ENCODE data around the gene PHF21A.

The PHF21A gene

DNA sequence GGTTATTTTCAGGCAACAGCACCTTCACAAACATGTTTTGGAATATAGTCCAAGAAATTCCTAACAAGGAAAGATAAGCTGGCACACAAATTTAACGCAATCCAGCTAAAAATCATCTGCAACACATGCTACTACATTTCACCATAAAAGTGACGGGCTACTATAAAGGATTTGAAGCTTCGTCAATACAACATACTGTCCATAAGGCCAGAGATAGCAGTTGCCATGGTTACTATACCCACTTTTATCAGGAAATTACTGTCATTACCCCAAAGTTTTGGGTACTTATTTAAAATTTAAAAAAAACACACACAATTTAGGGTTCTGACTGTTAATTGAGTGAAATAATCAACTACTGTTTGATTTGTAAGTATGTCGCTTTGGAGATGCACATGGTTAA lies 6.9 kb downstream of the PHF21A start:
- Histone ChIP-seq H3K79me2 (peaks cover 23% of the 10 kb centered on the region), H3K4me3 (ENCODE audit: low read depth, low read length) (no peak overlapping the region), H3K4me2 (ENCODE audit: low read length) (no peak overlapping the region), H3K27me3 (ENCODE audit: control insufficient read depth, insufficient read depth, low read length) (no peaks in the 10 kb centered on the region), H3K4me1 (peaks cover 3% of the 10 kb centered on the region), H3K27ac (no peak overlapping the region), H3K36me3 (ENCODE audit: control insufficient read depth, insufficient read depth, low read length) (no peaks in the 10 kb centered on the region), H3K9ac (no peak overlapping the region), H2AFZ (no peak overlapping the region), H3K9me3 (ENCODE audit: control insufficient read depth, low read length) (no peaks in the 10 kb centered on the region)
- TF ChIP-seq, protein P1, sequence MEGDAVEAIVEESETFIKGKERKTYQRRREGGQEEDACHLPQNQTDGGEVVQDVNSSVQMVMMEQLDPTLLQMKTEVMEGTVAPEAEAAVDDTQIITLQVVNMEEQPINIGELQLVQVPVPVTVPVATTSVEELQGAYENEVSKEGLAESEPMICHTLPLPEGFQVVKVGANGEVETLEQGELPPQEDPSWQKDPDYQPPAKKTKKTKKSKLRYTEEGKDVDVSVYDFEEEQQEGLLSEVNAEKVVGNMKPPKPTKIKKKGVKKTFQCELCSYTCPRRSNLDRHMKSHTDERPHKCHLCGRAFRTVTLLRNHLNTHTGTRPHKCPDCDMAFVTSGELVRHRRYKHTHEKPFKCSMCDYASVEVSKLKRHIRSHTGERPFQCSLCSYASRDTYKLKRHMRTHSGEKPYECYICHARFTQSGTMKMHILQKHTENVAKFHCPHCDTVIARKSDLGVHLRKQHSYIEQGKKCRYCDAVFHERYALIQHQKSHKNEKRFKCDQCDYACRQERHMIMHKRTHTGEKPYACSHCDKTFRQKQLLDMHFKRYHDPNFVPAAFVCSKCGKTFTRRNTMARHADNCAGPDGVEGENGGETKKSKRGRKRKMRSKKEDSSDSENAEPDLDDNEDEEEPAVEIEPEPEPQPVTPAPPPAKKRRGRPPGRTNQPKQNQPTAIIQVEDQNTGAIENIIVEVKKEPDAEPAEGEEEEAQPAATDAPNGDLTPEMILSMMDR (IDR thresholded peaks at IDR 0.05) = no peak

DNA sequence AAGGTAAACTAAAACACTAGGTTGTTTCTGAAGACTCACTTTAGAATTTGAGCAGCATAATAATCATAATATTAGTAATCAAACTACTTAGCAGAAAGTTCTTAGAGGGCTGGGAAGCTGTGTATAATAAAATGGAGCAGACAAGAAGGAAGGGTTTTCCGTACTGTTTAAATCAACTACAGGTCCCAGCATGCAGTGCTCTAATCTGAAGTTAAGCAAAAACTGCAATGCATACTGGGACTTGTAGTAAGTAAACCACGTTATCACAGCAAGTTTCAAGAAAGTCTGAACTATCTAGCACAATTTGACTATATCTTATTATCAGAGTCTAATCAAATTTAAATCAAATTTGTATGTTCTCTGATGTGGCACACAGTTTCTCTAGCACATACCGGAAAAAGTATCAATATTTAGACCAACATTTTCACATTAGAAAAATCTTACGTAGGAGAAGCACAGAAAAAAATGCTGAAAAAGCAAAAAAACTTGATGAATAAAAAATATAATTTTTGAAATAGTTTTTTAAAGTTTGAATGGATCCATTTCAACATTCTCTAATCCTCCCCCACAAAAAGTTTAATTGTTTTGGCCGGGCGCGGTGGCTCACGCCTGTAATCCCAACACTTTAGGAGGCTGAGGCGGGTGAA lies 8.2 kb downstream of the PHF21A start:
- H3K9me3 ChIP-seq (ENCODE audit: control insufficient read depth, low read length) = no peaks in the 10 kb centered on the region
- no peaks in the 10 kb centered on the region for H3K27me3 ChIP-seq (ENCODE audit: control insufficient read depth, insufficient read depth, low read length)
- H2AFZ ChIP-seq = no peak overlapping the region
- no peak overlapping the region for H3K9ac ChIP-seq
- peaks cover 19% of the 10 kb centered on the region for H3K79me2 ChIP-seq
- peaks cover 3% of the 10 kb centered on the region for H3K4me1 ChIP-seq
- H3K4me3 ChIP-seq (ENCODE audit: low read depth, low read length) = peak overlapping the region; percentile 4
- no peaks in the 10 kb centered on the region for H3K36me3 ChIP-seq (ENCODE audit: control insufficient read depth, insufficient read depth, low read length)
- no peak overlapping the region for H3K4me2 ChIP-seq (ENCODE audit: low read length)
- no peak overlapping the region for H3K27ac ChIP-seq
- TF ChIP-seq, protein P1 (IDR thresholded peaks at IDR 0.05) = no peak

DNA sequence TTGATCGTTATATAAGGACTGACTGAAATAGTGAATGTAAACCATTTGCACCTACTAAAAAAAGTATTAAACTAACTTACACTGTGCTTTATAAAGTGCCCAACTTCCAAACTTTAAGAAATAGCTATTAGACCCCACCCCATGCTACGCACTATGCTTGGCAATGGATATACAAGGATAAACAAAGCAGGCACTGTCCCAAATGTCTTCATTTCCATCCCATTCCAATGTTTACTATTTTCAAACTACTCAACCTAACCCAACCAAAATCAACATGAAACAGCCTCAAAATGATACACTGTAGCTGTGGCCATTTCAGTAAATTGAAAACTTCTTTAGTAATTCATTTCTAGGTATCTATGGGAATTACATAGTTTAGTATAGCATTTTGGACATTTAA lies 12.5 kb downstream of the PHF21A start:
- no peak overlapping the region for H3K4me2 ChIP-seq (ENCODE audit: low read length)
- TF ChIP-seq, protein P1 (IDR thresholded peaks at IDR 0.05) = no peak
- H3K36me3 ChIP-seq (ENCODE audit: control insufficient read depth, insufficient read depth, low read length) = no peaks in the 10 kb centered on the region
- peaks cover 6% of the 10 kb centered on the region for H3K4me1 ChIP-seq
- no peak overlapping the region for H3K27ac ChIP-seq
- H3K79me2 ChIP-seq = peaks cover 19% of the 10 kb centered on the region
- H3K4me3 ChIP-seq (ENCODE audit: low read depth, low read length) = no peak overlapping the region
- no peaks in the 10 kb centered on the region for H3K9me3 ChIP-seq (ENCODE audit: control insufficient read depth, low read length)
- no peaks in the 10 kb centered on the region for H3K27me3 ChIP-seq (ENCODE audit: control insufficient read depth, insufficient read depth, low read length)
- H2AFZ ChIP-seq = no peak overlapping the region
- no peak overlapping the region for H3K9ac ChIP-seq

DNA sequence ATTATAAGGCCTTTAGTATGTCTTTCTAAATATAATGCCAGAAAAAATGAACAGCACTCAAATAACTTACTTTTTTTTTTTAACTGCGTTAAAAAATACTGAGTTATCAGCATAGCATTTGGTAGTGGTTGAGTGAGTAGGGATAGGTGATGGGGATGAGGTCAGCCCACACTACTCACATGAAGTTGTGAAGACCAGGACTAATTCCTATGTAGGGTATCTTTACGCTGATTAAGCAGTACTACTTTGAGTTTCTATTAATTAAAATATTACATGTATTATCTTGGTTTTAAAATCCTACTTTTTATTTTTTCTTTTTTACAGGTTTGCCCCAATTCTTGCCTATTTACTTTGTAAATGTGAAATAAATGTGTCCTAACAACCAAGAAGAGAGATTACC lies 13.5 kb downstream of the PHF21A start:
- no peak overlapping the region for H3K4me2 ChIP-seq (ENCODE audit: low read length)
- H3K27ac ChIP-seq = no peak overlapping the region
- TF ChIP-seq, protein P1 (IDR thresholded peaks at IDR 0.05) = no peak
- H3K27me3 ChIP-seq (ENCODE audit: control insufficient read depth, insufficient read depth, low read length) = no peaks in the 10 kb centered on the region
- no peaks in the 10 kb centered on the region for H3K36me3 ChIP-seq (ENCODE audit: control insufficient read depth, insufficient read depth, low read length)
- H3K4me3 ChIP-seq (ENCODE audit: low read depth, low read length) = no peak overlapping the region
- peaks cover 17% of the 10 kb centered on the region for H3K79me2 ChIP-seq
- H3K9me3 ChIP-seq (ENCODE audit: control insufficient read depth, low read length) = no peaks in the 10 kb centered on the region
- H3K4me1 ChIP-seq = peaks cover 6% of the 10 kb centered on the region
- H2AFZ ChIP-seq = no peak overlapping the region
- no peak overlapping the region for H3K9ac ChIP-seq

DNA sequence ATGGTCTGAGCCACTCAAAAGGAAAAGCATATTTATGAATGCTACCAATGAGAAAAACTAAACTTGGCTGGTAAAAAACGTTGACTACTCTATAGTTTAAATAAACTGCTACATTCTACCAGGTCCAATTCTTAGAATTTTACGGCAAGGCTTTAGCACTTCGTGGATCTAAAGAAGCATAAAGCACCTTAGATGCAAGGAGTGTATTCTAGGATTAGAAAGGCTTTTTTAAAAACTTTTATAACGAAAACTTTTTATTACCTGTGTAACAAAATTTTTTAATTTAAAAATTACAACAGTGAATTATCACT lies 13.9 kb downstream of the PHF21A start:
- H3K79me2 ChIP-seq = peaks cover 19% of the 10 kb centered on the region
- H2AFZ ChIP-seq = no peak overlapping the region
- H3K4me3 ChIP-seq (ENCODE audit: low read depth, low read length) = no peak overlapping the region
- TF ChIP-seq, protein P1 (IDR thresholded peaks at IDR 0.05) = no peak
- H3K9me3 ChIP-seq (ENCODE audit: control insufficient read depth, low read length) = no peaks in the 10 kb centered on the region
- H3K4me1 ChIP-seq = peaks cover 6% of the 10 kb centered on the region
- H3K27me3 ChIP-seq (ENCODE audit: control insufficient read depth, insufficient read depth, low read length) = no peaks in the 10 kb centered on the region
- H3K36me3 ChIP-seq (ENCODE audit: control insufficient read depth, insufficient read depth, low read length) = no peaks in the 10 kb centered on the region
- no peak overlapping the region for H3K4me2 ChIP-seq (ENCODE audit: low read length)
- no peak overlapping the region for H3K9ac ChIP-seq
- H3K27ac ChIP-seq = no peak overlapping the region
